ENCODE data around the gene CCL3. TPM values are rescaled to one million over a fixed set of nuclear protein-coding genes. Genes with fewer than 3 reads are reported as not detected.
"Not testable (repeated sequence)": the region's sequence is repeated elsewhere in the genome, so short reads cannot be mapped to it uniquely, and the experiment has no call there.

The CCL3 gene
- total and polyA plus RNA-seq, 4 donors: 0.92 to 5.6 (median 1.8) TPM

DNA sequence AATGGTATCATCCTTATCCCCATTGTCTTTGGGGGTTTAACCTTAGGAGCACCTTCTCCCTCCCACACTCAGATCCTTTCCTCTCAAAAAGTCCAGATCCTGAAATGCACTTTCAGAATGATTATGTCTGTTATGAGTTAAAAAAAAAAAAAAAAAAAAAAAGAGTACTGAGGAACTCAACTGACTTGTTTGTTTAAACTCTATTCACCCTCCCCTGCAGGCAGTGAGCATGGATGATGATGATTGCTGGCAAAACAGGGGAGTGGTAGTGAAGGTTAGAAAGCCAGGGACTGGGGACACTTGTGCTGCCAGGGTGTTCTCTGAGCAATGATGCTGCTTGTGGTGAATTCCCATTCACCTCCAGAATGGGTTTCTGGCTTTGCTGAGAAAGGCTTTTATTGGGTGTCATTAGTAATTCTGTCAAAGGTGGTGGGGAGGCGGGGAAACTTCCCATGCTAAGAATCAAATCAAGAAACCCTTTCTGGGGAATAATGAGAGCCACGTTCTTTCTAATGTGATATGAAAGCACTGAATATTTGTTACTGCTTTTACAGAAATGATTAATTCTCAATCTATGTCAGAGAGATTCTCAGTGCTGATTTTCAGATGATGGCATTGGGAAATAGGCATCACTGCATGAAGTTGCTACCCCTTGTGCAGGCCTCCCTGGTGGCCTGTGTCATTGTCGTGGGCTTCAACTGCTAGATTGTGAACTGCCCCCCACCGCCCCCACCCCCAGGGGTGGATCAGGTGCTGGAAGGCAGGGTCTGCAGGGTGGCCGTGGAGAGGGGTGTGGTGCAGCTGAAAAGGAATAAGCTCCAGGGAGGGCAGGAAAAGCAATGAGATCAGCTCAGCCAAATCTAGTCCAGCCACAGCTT lies 27.8 kb upstream of the CCL3 start:
- Histone ChIP-seq H3K4me1 (ENCODE audit: control insufficient read depth in 4 of 4, insufficient read depth in 4 of 4, low read length in 3 of 4) (peaks cover 0 to 2% (median 0%) of the 10 kb centered on the region in 4 donors), H3K9me3 (ENCODE audit: control insufficient read depth in 4 of 4, low read length in 3 of 4) (no peaks in the 10 kb centered on the region), H3K27me3 (ENCODE audit: control insufficient read depth in 4 of 4, insufficient read depth in 4 of 4, low read length in 3 of 4) (no peaks in the 10 kb centered on the region), H3K36me3 (ENCODE audit: control insufficient read depth in 4 of 4, insufficient read depth in 3 of 4, low read depth in 1 of 4, low read length in 3 of 4) (no peaks in the 10 kb centered on the region), H3K4me3 (ENCODE audit: low read depth in 1 of 3, low read length in 3 of 3) (no peak overlapping the region), H3K27ac (ENCODE audit: low read depth in 1 of 2, low read length in 2 of 2) (no peak overlapping the region), H3K9ac (ENCODE audit: low read depth in 1 of 2, low read length in 2 of 2) (no peak overlapping the region)
- no peak for TF ChIP-seq FOXA1 (IDR thresholded peaks at IDR 0.05)
- no peak for TF ChIP-seq EGR1 (IDR thresholded peaks at IDR 0.05; ENCODE audit: low read depth in 2 of 2)
- no peak for TF ChIP-seq GABPA (IDR thresholded peaks at IDR 0.05 in 1 of 2, conservative IDR thresholded peaks at IDR 0.05 in 1 of 2)
- TF ChIP-seq SP1 (IDR thresholded peaks at IDR 0.05): no peak
- TF ChIP-seq YY1 (IDR thresholded peaks at IDR 0.05): no peak
- TF ChIP-seq JUND (IDR thresholded peaks at IDR 0.05): no peak
- TF ChIP-seq FOXA2 (IDR thresholded peaks at IDR 0.05): no peak
- TF ChIP-seq HNF4A (conservative IDR thresholded peaks at IDR 0.05): no peak
- TF ChIP-seq RAD21 (IDR thresholded peaks at IDR 0.05): no peak
- TF ChIP-seq RXRA (IDR thresholded peaks at IDR 0.05): no peak
- TF ChIP-seq, protein P1, sequence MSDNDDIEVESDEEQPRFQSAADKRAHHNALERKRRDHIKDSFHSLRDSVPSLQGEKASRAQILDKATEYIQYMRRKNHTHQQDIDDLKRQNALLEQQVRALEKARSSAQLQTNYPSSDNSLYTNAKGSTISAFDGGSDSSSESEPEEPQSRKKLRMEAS (IDR thresholded peaks at IDR 0.05): no peak
- TF ChIP-seq, protein P2, sequence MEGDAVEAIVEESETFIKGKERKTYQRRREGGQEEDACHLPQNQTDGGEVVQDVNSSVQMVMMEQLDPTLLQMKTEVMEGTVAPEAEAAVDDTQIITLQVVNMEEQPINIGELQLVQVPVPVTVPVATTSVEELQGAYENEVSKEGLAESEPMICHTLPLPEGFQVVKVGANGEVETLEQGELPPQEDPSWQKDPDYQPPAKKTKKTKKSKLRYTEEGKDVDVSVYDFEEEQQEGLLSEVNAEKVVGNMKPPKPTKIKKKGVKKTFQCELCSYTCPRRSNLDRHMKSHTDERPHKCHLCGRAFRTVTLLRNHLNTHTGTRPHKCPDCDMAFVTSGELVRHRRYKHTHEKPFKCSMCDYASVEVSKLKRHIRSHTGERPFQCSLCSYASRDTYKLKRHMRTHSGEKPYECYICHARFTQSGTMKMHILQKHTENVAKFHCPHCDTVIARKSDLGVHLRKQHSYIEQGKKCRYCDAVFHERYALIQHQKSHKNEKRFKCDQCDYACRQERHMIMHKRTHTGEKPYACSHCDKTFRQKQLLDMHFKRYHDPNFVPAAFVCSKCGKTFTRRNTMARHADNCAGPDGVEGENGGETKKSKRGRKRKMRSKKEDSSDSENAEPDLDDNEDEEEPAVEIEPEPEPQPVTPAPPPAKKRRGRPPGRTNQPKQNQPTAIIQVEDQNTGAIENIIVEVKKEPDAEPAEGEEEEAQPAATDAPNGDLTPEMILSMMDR (IDR thresholded peaks at IDR 0.05; ENCODE audit: low read depth, low read length, missing input control): no peak
- TF ChIP-seq TAF1 (conservative IDR thresholded peaks at IDR 0.05): no peak
- no peak for TF ChIP-seq HNF4G (IDR thresholded peaks at IDR 0.05)
- no peak for TF ChIP-seq NR2F2 (IDR thresholded peaks at IDR 0.05)
- 62% methylated on average over 5 of the region's 5 CpGs for WGBS
- no peak for DNase-seq (ENCODE audit: low spot score)

DNA sequence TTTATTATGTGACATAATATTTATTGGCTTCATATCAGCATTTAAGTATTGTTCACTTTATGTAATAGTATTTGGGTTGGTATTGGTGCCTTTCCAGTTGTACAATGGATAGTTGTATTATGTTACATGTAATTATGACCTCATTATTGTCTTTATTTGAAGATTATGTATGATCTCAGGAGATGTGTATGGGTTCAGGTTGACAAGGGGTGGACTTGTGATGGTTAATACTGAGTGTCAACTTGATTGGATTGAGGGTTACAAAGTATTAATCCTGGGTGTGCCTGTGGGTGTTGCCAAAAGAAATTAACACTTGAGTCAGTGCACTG lies 25.7 kb upstream of the CCL3 start:
- H3K4me3 ChIP-seq (ENCODE audit: low read depth in 1 of 3, low read length in 3 of 3); H3K27ac ChIP-seq (ENCODE audit: low read depth in 1 of 2, low read length in 2 of 2); H3K9me3 ChIP-seq (ENCODE audit: control insufficient read depth in 4 of 4, low read length in 3 of 4); H3K27me3 ChIP-seq (ENCODE audit: control insufficient read depth in 4 of 4, insufficient read depth in 4 of 4, low read length in 3 of 4); H3K9ac ChIP-seq (ENCODE audit: low read depth in 1 of 2, low read length in 2 of 2); DNase-seq (ENCODE audit: low spot score); H3K36me3 ChIP-seq (ENCODE audit: control insufficient read depth in 4 of 4, insufficient read depth in 3 of 4, low read depth in 1 of 4, low read length in 3 of 4); H3K4me1 ChIP-seq (ENCODE audit: control insufficient read depth in 4 of 4, insufficient read depth in 4 of 4, low read length in 3 of 4): not testable (repeated sequence)

DNA sequence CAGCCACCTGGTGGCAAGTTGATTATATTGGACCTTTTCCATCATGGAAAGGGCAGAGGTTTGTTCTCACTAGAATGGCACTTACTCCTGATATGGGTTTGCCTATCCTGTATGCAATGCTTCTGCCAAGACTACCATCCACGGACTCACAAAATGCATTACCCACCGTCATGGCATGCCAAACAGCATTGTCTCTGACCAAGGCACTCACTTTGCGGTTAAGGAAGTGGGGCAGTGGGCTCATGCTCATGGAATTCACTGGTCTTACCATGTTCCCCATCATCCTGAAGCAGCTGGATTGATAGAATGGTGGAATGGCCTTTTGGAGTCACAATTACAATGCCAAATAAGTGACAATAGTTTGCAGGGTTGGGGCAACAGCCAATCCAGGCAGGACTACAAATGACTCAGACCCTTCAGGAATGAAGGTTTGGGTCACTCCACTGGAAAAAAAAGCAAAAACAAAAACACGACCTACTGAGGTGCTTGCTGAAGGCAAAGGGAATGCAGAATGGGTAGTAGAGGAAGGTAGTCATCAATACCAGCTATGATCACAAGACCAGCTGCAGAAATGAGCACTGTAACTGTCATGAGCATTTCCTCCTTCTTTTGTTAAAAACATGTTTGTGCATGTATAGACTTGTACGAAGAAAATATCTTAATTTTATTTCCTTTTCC lies 25.2 kb upstream of the CCL3 start:
- H3K36me3 ChIP-seq (ENCODE audit: control insufficient read depth in 4 of 4, insufficient read depth in 3 of 4, low read depth in 1 of 4, low read length in 3 of 4); H3K9ac ChIP-seq (ENCODE audit: low read depth in 1 of 2, low read length in 2 of 2); H3K9me3 ChIP-seq (ENCODE audit: control insufficient read depth in 4 of 4, low read length in 3 of 4); DNase-seq (ENCODE audit: low spot score); H3K4me1 ChIP-seq (ENCODE audit: control insufficient read depth in 4 of 4, insufficient read depth in 4 of 4, low read length in 3 of 4); H3K27ac ChIP-seq (ENCODE audit: low read depth in 1 of 2, low read length in 2 of 2); H3K27me3 ChIP-seq (ENCODE audit: control insufficient read depth in 4 of 4, insufficient read depth in 4 of 4, low read length in 3 of 4); H3K4me3 ChIP-seq (ENCODE audit: low read depth in 1 of 3, low read length in 3 of 3): not testable (repeated sequence)
- WGBS: 90% methylated on average over 5 of the region's 5 CpGs

DNA sequence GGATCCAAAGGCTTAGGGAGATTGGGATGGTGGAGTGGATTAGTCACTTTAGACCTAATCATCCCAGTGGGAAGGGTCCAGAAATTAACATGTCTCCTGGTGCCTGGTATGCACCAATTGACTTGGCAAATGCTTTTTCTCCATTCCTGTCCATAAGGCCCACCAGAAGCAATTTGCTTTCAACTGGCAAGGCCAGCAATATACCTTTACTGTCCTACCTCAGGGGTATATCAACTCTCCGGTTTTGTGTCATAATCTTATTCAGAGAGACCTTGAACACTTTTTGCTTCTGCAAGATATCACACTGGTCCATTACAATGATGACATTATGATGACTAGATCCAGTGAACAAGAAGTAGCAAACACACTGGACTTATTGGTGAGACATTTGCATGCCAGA lies 23.2 kb upstream of the CCL3 start:
- not testable (repeated sequence) for H3K9ac ChIP-seq (ENCODE audit: low read depth in 1 of 2, low read length in 2 of 2); H3K9me3 ChIP-seq (ENCODE audit: control insufficient read depth in 4 of 4, low read length in 3 of 4); H3K27me3 ChIP-seq (ENCODE audit: control insufficient read depth in 4 of 4, insufficient read depth in 4 of 4, low read length in 3 of 4); H3K36me3 ChIP-seq (ENCODE audit: control insufficient read depth in 4 of 4, insufficient read depth in 3 of 4, low read depth in 1 of 4, low read length in 3 of 4); DNase-seq (ENCODE audit: low spot score); H3K27ac ChIP-seq (ENCODE audit: low read depth in 1 of 2, low read length in 2 of 2); H3K4me1 ChIP-seq (ENCODE audit: control insufficient read depth in 4 of 4, insufficient read depth in 4 of 4, low read length in 3 of 4); H3K4me3 ChIP-seq (ENCODE audit: low read depth in 1 of 3, low read length in 3 of 3)
- WGBS: 95% methylated on average over 1 of the region's 1 CpG

Data from liver (tissue), 9 donors.